SK-N-MC (cell line): ENCODE data around the gene UST.

ENCODE experiments used
- DNase-seq: peaks from one replicate; pipeline ENCODE4 v3.0.0-alpha.2; 2011; ENCODE audit warnings: low read depth, low spot score
- H3K27ac ChIP-seq: fragments of 200-600 bp; sonication (generic); 2 replicates; pipeline ENCODE4 v1.5.1; 2016; ENCODE audit warnings: mixed run types
- H3K36me3 ChIP-seq: fragments of 200-600 bp; sonication (generic); 2 replicates; pipeline ENCODE4 v1.6.1; 2017; ENCODE audit warnings: antibody characterized with exemption, low read length, mixed read lengths; ENCODE audit not compliant: insufficient read depth
- H3K4me3 ChIP-seq: fragments of 200-600 bp; sonication (generic); 2 replicates; pipeline ENCODE4 v1.5.1; 2016
- H3K9ac ChIP-seq: fragments of 200-600 bp; sonication (generic); 2 replicates; pipeline ENCODE4 v1.8.0; 2017; ENCODE audit warnings: mixed run types, mixed read lengths; ENCODE audit not compliant: insufficient read length
- H3K9me3 ChIP-seq: fragments of 200-600 bp; sonication (generic); 2 replicates; pipeline ENCODE4 v1.6.1; 2017; ENCODE audit warnings: low read depth, mild to moderate bottlenecking, antibody characterized with exemption, low read length, moderate library complexity, mixed read lengths
- EZH2 ChIP-seq: fragments of 200-600 bp; sonication (generic); IDR thresholded peaks from one replicate; pipeline ENCODE4 v1.6.1; 2017; ENCODE audit warnings: antibody characterized with exemption
- FOXP2 ChIP-seq: optimal IDR thresholded peaks from 2 replicates; pipeline ENCODE3; 2011; ENCODE audit warnings: mild to moderate bottlenecking, moderate library complexity; ENCODE audit not compliant: insufficient read depth; ENCODE audit errors: extremely low read length, control extremely low read depth
- POLR2AphosphoS5 ChIP-seq: IDR thresholded peaks from 2 replicates; pipeline ENCODE4 v1.6.1; 2012; ENCODE audit warnings: mild to moderate bottlenecking, low read depth, low read length, borderline replicate concordance

The UST gene

DNA sequence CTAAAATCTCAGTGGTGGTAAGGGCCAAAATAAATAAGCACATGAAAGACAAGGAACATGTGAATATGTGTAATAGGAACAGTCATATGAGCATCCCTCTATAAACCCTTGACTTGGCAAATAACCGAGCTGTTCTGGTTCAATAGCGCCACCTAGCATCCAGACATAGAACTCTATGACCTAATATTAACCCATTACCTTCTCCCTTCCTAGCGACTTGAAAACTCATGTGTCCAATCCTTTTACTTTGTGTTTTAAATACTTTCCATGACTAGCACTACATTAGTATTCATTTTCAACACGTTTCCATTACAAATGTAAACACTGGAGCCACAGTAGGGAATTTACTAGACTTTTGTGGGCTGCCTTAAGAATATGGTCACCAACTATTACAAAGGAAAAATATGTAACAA is 279.7 kb downstream of the UST start:
- TF ChIP-seq EZH2 = no peak
- no peak for TF ChIP-seq FOXP2
- no peak for TF ChIP-seq POLR2AphosphoS5
- peak; percentile 70 for DNase-seq
- Histone ChIP-seq H3K36me3 (no peaks in the 10 kb centered on the region), H3K27ac (no peak overlapping the region), H3K9ac (no peak overlapping the region), H3K9me3 (no peaks in the 10 kb centered on the region; the same call in 1 of the 2 replicates), H3K4me3 (no peak overlapping the region)

DNA sequence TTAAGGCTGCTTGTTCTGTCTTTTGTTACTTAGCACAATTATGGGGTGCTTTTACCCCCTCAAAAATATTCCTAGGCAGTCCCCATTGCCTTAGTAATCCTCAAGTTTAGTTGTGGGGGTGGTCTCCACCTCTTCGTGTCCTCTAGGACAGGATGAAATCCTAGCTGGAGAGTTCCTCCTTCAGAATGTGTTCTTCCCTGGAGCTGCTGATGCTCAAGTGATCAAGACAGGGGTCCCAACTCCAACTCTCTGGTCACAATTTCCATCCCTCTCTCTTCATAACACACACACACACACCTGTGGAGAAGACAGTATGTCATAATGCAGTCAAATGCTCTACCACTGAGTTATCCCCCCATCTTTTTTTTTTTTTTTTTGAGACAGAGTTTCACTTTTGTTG is 280.7 kb downstream of the UST start:
- H3K36me3 ChIP-seq = no peaks in the 10 kb centered on the region
- TF ChIP-seq EZH2 (no peak), POLR2AphosphoS5 (no peak), FOXP2 (no peak)
- no peak overlapping the region for H3K4me3 ChIP-seq
- H3K9ac ChIP-seq = no peak overlapping the region
- no peak overlapping the region for H3K27ac ChIP-seq
- DNase-seq = no peak
- no peaks in the 10 kb centered on the region; the same call in 1 of the 2 replicates for H3K9me3 ChIP-seq

- H3K9me3 ChIP-seq = no peaks in the 10 kb centered on the region; the same call in 1 of the 2 replicates
- H3K27ac ChIP-seq = no peak overlapping the region
- no peak overlapping the region for H3K4me3 ChIP-seq
- TF ChIP-seq EZH2 (no peak), FOXP2 (no peak), POLR2AphosphoS5 (no peak)
- H3K36me3 ChIP-seq = no peaks in the 10 kb centered on the region
- peak; percentile 96 for DNase-seq
- H3K9ac ChIP-seq = peak overlapping the region; percentile 25
These were observed 282.1 kb downstream of the UST start for GRCh38 chr6:149028767-149029405.

GRCh38 chr6:149031201-149031858 is 284.5 kb downstream of the UST start:
- TF ChIP-seq POLR2AphosphoS5 (no peak), EZH2 (no peak), FOXP2 (no peak)
- Histone ChIP-seq H3K4me3 (no peak overlapping the region), H3K9me3 (no peaks in the 10 kb centered on the region; the same call in 1 of the 2 replicates), H3K9ac (peak overlapping the region; percentile 1), H3K27ac (peak overlapping the region; percentile 63), H3K36me3 (no peaks in the 10 kb centered on the region)
- DNase-seq = no peak

- peak overlapping the region; percentile 63 for H3K27ac ChIP-seq
- no peak overlapping the region for H3K9ac ChIP-seq
- H3K4me3 ChIP-seq = no peak overlapping the region
- H3K9me3 ChIP-seq = no peaks in the 10 kb centered on the region
- no peak for TF ChIP-seq EZH2
- no peak for TF ChIP-seq FOXP2
- no peak for TF ChIP-seq POLR2AphosphoS5
- DNase-seq = no peak
- H3K36me3 ChIP-seq = no peaks in the 10 kb centered on the region
These were observed 285.2 kb downstream of the UST start for GRCh38 chr6:149031859-149032598.

DNA sequence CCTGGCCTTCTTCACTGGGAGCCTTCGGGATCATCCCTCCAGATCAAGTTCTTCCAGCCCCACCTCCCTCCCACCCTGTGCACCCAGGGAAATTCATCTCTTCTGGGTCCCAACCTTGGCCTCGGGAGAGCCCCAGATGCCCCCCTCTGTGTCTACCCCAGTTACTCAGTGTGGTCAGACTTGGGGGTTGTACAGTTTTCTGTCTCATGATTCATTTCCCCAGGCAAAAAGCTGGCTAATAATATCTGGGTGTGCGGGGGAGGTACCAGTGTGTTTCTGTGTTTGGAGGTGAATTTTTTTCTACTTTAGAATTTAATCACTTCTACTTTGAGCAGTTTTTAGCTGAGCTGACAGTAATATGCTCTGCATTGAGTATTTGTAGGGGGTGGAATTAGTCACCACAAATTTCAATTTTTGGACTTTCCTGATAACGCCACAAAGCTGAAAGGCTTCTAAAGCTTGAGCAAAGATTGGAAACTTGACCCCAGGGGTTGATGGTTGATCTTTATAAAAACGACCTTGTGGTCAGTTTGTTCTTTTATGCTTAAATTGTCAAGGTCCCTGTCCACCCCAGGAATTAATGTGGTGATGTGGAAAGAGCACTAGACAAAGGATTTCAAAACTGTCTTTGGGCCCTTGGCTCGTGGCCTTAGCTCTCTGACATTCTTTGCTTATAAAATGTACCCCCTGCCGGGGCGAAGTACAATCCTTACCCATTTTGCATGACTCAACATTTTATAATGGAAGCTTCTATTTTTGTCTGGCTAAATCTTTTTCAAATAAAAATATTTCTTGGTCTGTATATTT is 286.0 kb downstream of the UST start:
- Histone ChIP-seq H3K4me3 (peak overlapping the region; percentile 59), H3K9me3 (no peaks in the 10 kb centered on the region), H3K36me3 (no peaks in the 10 kb centered on the region), H3K27ac (peak overlapping the region; percentile 63), H3K9ac (peak overlapping the region; percentile 45)
- DNase-seq = no peak
- TF ChIP-seq EZH2 (no peak), POLR2AphosphoS5 (no peak; the same call in 1 of the 2 replicates), FOXP2 (no peak)

GRCh38 chr6:149033454-149033853 is 286.6 kb downstream of the UST start:
- Histone ChIP-seq H3K36me3 (no peaks in the 10 kb centered on the region), H3K4me3 (peak overlapping the region; percentile 59), H3K27ac (peak overlapping the region; percentile 63), H3K9ac (peak overlapping the region; percentile 45), H3K9me3 (no peaks in the 10 kb centered on the region)
- TF ChIP-seq EZH2 (no peak), POLR2AphosphoS5 (no peak), FOXP2 (no peak)
- no peak for DNase-seq

GRCh38 chr6:149035766-149036165 is 288.9 kb downstream of the UST start:
- Histone ChIP-seq H3K27ac (no peak overlapping the region), H3K9ac (no peak overlapping the region), H3K4me3 (no peak overlapping the region), H3K36me3 (no peaks in the 10 kb centered on the region), H3K9me3 (no peaks in the 10 kb centered on the region)
- TF ChIP-seq POLR2AphosphoS5 (no peak), EZH2 (no peak), FOXP2 (no peak)
- DNase-seq = no peak
